Endometrial microvascular endothelial cells (primary cell): ENCODE results near the gene GLOD4. TPM values are rescaled to one million over a fixed set of nuclear protein-coding genes. Genes with fewer than 3 reads are reported as not detected.
"Not testable (repeated sequence)": the region's sequence is repeated elsewhere in the genome, so short reads cannot be mapped to it uniquely, and the experiment has no call there.

ENCODE experiments used
- in situ Hi-C: cut with HindIII; loops from 2 replicates; pipeline ENCODE4 v1.10.0; 2017; ENCODE audit warnings: low sequenced_read_pairs, low pct_unique_long_range_greater_than_20kb; ENCODE audit errors: inconsistent ontology term
- total RNA-seq: library from RNA; depleted of rRNA; stranded (reverse); fragments of >200 nt; gene quantifications from one replicate; pipeline ENCODE4 v1.2.3, GENCODE V29; 2015; ENCODE audit errors: inconsistent ontology term

Gene GLOD4
- total RNA-seq, result 73.4 TPM

- in situ Hi-C loops, result loop anchor here (25.0 kb wide), 1 partner anchor 180 kb away; no protein-coding TSS in a partner anchor
Observed at GRCh38 chr17:781805-782731, at the start of gene GLOD4, which contains the start of gene MRM3. Gene GLOD4 (minus strand): TSS chr17:782280. CDS start chr17:782255, 25 bp downstream. Gene MRM3 (plus strand): TSS chr17:782353. CDS start chr17:782379, 26 bp downstream.

GRCh38 chr17:830950-831349, 48.9 kb upstream of the GLOD4 start:
- in situ Hi-C loops, result no loop called here

GRCh38 chr17:830381-830780, 48.3 kb upstream of the GLOD4 start:
- in situ Hi-C loops, result no loop called here

DNA sequence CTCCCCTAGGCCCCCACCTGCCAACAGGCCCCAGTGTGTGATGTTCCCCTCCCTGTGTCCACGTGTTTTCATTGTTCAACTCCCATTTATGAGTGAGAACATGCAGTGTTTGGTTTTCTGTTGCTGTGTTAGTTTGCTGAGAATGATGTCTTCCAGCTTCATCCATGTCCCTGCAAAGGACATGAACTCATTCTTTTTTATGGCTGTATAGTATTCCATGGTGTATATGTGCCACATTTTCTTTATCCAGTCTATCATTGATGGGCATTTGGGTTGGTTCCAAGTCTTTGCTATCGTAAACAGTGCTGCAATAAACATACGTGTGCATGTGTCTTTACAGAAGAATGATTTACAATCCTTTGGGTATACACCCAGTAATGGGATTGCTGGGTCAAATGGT, 47.5 kb upstream of the GLOD4 start:
- in situ Hi-C loops, result not testable (repeated sequence)

- in situ Hi-C loops, result no loop called here
Observed at GRCh38 chr17:828761-829160, 46.7 kb upstream of the GLOD4 start.

DNA sequence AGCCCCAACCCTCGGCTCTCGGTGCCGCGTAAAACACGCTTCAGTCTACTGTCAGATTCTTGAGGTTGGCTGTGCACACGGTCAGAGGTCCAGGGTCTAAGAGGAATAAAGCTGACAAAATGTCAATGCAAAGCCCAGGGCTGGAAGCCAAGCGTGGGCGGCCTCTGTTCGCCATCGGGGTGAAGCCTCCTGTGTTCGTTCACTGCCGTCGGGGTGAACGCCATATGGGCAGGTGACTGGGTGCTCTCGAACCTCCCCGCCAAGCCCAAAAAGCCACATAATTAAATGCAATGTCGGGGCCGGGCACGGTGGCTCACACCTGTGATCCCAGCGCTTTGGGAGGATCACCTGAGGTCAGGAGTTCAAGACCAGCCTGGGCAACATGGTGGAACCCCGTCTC, 44.7 kb upstream of the GLOD4 start:
- in situ Hi-C loops, result no loop called here

- in situ Hi-C loops, result no loop called here
Observed at GRCh38 chr17:825216-825615, 43.1 kb upstream of the GLOD4 start.

- in situ Hi-C loops, result no loop called here
Observed at GRCh38 chr17:824378-824777, 42.3 kb upstream of the GLOD4 start.

DNA sequence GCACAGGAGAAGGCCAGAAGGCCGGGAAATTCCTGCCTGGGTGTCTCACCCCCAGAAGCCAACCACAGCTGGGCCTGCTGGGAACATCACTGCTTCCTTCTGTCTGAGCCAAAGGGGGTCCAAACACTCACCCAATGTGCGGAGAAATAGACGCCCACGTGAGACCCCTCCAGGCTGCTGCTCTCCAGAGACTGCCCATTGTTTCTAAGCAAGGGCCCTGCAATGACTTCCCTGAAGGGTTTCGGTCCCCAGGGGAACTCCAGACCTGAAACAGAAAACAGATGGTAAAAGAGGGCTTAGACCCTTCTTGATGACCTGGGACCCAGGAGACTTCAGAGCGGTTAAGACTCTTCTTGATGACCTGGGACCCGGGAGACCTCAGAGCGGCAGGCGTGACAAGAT, 41.4 kb upstream of the GLOD4 start:
- in situ Hi-C loops, result no loop called here

DNA sequence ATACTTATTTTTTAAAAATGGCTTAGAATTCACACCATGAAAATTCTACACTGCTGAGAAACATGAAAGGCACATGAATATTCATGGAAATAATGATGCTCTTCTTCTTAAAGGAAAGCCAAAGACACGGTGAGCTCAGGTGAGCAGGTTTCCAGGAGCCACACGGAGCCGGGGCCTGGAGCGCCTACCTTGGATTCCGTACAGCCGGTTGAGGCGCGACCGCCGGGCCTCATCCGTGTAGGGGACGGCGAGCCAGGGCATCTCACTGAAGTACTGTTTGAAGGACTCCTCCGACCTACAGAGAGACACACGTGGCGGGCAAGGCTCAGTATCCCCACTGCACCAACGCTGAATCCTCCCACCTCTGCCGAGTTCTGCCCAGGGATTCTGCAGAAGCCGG, 37.2 kb upstream of the GLOD4 start:
- in situ Hi-C loops, result no loop called here

GRCh38 chr17:814371-814770, 32.3 kb upstream of the GLOD4 start:
- in situ Hi-C loops, result no loop called here

GRCh38 chr17:812638-813204, 30.6 kb upstream of the GLOD4 start:
- in situ Hi-C loops, result no loop called here

DNA sequence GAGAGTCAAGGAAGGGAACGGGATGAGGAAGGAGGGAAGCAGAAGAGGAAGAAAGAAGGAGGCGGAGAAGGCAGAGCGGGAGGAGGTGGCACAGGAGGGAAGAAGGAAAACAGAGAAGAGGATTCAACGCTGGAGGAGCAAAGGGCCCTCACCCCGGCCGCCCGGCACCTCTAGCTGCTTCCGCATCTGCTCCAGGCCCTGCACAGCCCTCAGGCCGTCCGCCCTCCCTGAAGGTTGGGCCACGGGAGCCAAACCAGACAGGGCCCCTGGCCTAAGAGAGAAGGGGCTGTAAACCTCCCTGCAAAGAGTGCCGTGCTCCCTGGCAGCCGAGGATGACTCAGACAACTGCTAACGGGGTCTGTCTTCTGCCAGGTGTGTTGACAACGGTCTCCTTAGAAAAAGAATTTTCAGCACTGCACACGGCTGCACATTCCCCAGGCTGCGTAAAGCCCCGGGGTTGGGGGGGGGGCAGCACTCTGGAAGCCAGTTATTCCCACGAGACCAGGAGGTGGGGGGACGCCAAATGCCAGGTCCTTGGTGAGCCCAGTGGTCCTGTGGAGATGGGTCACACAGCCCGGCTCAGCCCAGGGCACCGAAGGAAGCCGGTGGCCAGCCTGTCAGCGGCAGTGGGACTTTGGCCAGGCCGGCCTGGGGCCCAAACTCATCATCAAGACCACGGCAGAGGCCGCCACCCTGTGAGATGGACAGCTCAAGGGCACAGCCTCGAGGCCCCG, 29.1 kb upstream of the GLOD4 start:
- in situ Hi-C loops, result no loop called here

- in situ Hi-C loops, result no loop called here
Observed at GRCh38 chr17:807523-808294, 25.6 kb upstream of the GLOD4 start.

DNA sequence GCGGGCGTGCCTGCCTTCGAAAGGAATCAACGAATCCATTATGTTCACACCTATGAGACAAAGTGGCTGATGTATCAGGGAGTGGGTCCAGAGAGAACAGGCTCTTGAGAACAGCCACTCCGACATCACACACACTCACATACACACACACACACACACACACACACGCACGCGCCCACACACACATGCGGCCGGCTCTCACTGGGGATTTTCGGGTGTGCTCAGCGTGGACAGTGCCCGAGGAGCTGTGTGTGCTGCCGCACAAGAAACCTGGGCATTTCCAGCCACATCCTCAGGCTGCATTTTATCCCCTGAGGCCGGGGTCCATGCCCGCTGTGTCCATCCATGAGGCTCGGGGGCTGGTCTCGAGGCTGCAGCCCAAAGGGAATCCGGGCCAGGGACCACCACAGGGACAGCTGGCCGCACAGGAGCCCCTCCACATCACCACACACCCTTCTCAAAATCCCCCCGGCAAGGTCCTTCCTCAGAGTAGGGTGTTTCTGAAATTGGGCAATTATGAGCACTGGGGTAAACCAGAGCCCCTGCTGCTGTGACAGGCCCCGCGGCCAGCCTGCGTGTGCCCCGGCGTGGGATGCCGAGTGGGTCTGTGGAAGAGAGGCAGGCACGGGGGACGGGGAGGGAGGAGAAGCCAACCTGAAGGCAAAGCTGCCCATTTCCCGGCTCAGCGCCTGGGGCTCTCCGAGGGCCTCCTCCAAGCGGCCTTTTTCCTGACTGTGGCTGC, 24.9 kb upstream of the GLOD4 start:
- in situ Hi-C loops, result no loop called here

DNA sequence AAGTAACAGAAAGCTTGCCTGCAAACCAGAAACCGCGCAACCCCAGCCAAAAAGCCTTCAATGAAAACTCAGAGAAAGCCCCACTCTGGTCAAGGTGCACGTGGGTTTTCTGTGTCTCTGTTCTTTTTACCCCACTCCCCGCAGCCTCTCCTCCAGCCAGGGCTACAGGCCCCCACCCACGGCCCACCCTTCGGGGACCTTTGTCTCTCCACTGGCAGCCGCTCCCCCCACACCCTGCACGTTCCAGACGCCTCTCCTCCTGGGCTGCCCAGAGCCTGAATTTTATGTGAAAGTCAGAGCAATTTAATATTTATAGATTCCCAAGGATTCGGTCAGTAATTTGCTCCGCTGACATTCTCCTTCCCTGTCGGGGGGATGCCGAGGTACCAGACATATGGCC, 24.3 kb upstream of the GLOD4 start:
- in situ Hi-C loops, result no loop called here

DNA sequence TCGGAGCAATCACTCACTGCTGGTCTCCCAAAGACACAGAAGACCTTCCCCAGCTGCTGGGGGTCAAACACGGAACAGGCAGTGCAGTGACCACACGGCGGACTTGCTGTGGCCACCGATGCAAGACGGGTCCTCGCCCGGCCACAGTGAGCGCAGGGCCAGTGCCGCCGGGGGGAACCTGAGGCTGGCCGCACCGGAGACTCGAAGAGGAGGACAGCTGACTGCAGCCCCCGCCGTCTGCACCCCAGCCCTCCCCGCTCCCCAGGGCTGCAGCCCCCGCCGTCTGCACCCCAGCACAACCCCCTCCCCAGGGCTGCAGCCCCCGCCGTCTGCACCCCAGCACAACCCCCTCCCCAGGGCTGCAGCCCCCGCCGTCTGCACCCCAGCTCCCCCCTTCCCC, 23.8 kb upstream of the GLOD4 start:
- in situ Hi-C loops, result not testable (repeated sequence)
